Endothelial cell of umbilical vein (primary cell): ENCODE measurements around the gene DMTF1. TPM values are rescaled to one million over a fixed set of nuclear protein-coding genes. Genes with fewer than 3 reads are reported as not detected.
A peak's percentile ranks its signal among the peaks of the same experiment; 100 is the strongest.

ENCODE experiments used
- Bru-seq: library from RNA; stranded (reverse); fragments of 400-500 nt; gene quantifications from one replicate; lab custom pipeline; 2021; lab: Mats Ljungman, UMichigan
- BruChase-seq, 2 experiments: library from RNA; stranded (reverse); fragments of 400-500 nt; gene quantifications; one replicate each; lab custom pipeline; 2021; lab: Mats Ljungman, UMichigan
- BruUV-seq: library from RNA; stranded (reverse); fragments of 400-500 nt; replicated peaks from 2 replicates; lab custom pipeline; 2021; lab: Mats Ljungman, UMichigan
- CTCF ChIA-PET: fragments of 300-600, 350-600 bp; sonication (Branson Sonifier 250); formaldehyde crosslinking; loops from one replicate; lab custom pipeline; 2021; ENCODE audit warnings: antibody characterized with exemption, inconsistent platforms; lab: Charles Lee
- POLR2A ChIA-PET: fragments of 300-600, 350-600 bp; sonication (Branson Sonifier 250); formaldehyde crosslinking; loops from one replicate; lab custom pipeline; 2021; ENCODE audit warnings: antibody characterized with exemption, inconsistent platforms; lab: Charles Lee
- DNase-seq: peaks from one replicate; pipeline ENCODE4 v3.0.0-alpha.2; 2011; ENCODE audit warnings: low read depth, low spot score
- FAIRE-seq: peaks from 2 replicates; lab custom pipeline; 2011; peaks lifted over from hg19 to GRCh38; lab: Jason Lieb, UNC
- H2AFZ ChIP-seq: 2 replicates; pipeline ENCODE4 v1.6.0; 2012; ENCODE audit warnings: low read depth, low read length, control low read depth, inconsistent platforms
- H3K27ac ChIP-seq: 2 replicates; pipeline ENCODE4 v1.5.1; 2011; ENCODE audit warnings: low read depth, mild to moderate bottlenecking, control low read depth, low read length, moderate library complexity; ENCODE audit not compliant: insufficient read depth
- H3K27me3 ChIP-seq, 2 experiments: 2 replicates each; pipeline versions ENCODE4 v1.6.0 to v1.6.1; 2011; ENCODE audit warnings: low read length in 2 of 2, mixed read lengths in 1 of 2; ENCODE audit not compliant: control insufficient read depth in 2 of 2, insufficient read depth in 2 of 2
- H3K36me3 ChIP-seq, 2 experiments: 2 replicates in 1 of 2; 3 replicates in 1 of 2; pipeline ENCODE4 v1.5.1; 2011; ENCODE audit warnings: low read length in 2 of 2, mild to moderate bottlenecking in 1 of 2, moderate library complexity in 1 of 2; ENCODE audit not compliant: control insufficient read depth in 2 of 2, insufficient read depth in 2 of 2; ENCODE audit errors: extremely low read depth in 1 of 2
- H3K4me1 ChIP-seq: 3 replicates; pipeline ENCODE4 v1.5.1; 2011; ENCODE audit warnings: mild to moderate bottlenecking, low read length; ENCODE audit not compliant: control insufficient read depth, insufficient read depth; ENCODE audit errors: extremely low read depth
- H3K4me2 ChIP-seq: 2 replicates; pipeline ENCODE4 v1.6.1; 2011; ENCODE audit warnings: low read length, control low read depth, mixed read lengths; ENCODE audit not compliant: insufficient read depth
- H3K4me3 ChIP-seq, 3 experiments: fragments of 200-600 bp in 1 of 3; sonication (generic), shearing (Covaris generic) in 1 of 3; replicated peaks in 1 of 3; 2 replicates each; pipeline ENCODE4 v1.5.1; 2011 to 2016; ENCODE audit warnings: control low read depth in 3 of 3, low read length in 3 of 3, mild to moderate bottlenecking in 2 of 3, inconsistent platforms in 1 of 3, low read depth in 1 of 3, moderate library complexity in 1 of 3; ENCODE audit not compliant: insufficient read depth in 1 of 3
- H3K79me2 ChIP-seq: 2 replicates; pipeline ENCODE4 v1.6.0; 2012; ENCODE audit warnings: low read length, inconsistent platforms; ENCODE audit not compliant: control insufficient read depth, insufficient read depth
- H3K9ac ChIP-seq: replicated peaks from 2 replicates; pipeline ENCODE3; 2011; ENCODE audit warnings: low read length, control low read depth; ENCODE audit not compliant: insufficient read depth; ENCODE audit errors: extremely low read depth
- H3K9me1 ChIP-seq: replicated peaks from 3 replicates; pipeline ENCODE4 v1.6.0; 2011; ENCODE audit warnings: mild to moderate bottlenecking, low read length; ENCODE audit not compliant: control insufficient read depth, insufficient read depth; ENCODE audit errors: extremely low read depth
- H3K9me3 ChIP-seq: replicated peaks from 2 replicates; pipeline ENCODE4 v1.5.1; 2012; ENCODE audit warnings: low read length, inconsistent platforms; ENCODE audit not compliant: control insufficient read depth, insufficient read depth
- H4K20me1 ChIP-seq: replicated peaks from 2 replicates; pipeline ENCODE3; 2011; ENCODE audit warnings: mild to moderate bottlenecking, low read length; ENCODE audit not compliant: control insufficient read depth, insufficient read depth; ENCODE audit errors: extremely low read depth
- FOS ChIP-seq: IDR thresholded peaks from 2 replicates; pipeline ENCODE4 v1.6.1; 2011; ENCODE audit warnings: mild to moderate bottlenecking, low read length, moderate library complexity, borderline replicate concordance; ENCODE audit not compliant: insufficient read depth
- MYC ChIP-seq: IDR thresholded peaks from one replicate; pipeline ENCODE4 v1.6.1; 2011; ENCODE audit warnings: mild to moderate bottlenecking, low read depth, low read length
- POLR2A ChIP-seq: IDR thresholded peaks from 2 replicates; pipeline ENCODE4 v1.6.1; 2012; ENCODE audit warnings: low read depth, mild to moderate bottlenecking, control low read depth, low read length
- POLR2AphosphoS5 ChIP-seq: IDR thresholded peaks from 2 replicates; pipeline ENCODE4 v1.6.1; 2012; ENCODE audit warnings: low read depth, mild to moderate bottlenecking, control low read depth, low read length, moderate library complexity; ENCODE audit not compliant: insufficient read depth
- dilution Hi-C: fragments of 300-500 bp; cut with MboI; formaldehyde crosslinking; loops from one replicate; pipeline ENCODE4 v1.15.0; 2019; ENCODE audit warnings: low sequenced_read_pairs; ENCODE audit not compliant: extremely low pct_ligation_motif_present
- intact Hi-C: fragments of 100-400 bp; cut with micrococcal nuclease; formaldehyde crosslinking; loops from one replicate; pipeline ENCODE4 v1.10.0; 2022
- long read RNA-seq: library from polyadenylated mRNA; stranded (forward); transcript quantifications from one replicate; pipeline ENCODE4 v2.0.0, GENCODE V29; 2021
- polyA minus RNA-seq, 3 experiments: library from RNA; depleted of rRNA, polyadenylated mRNA; stranded (reverse); fragments of >200 nt; gene quantifications; 1 replicate in 1 of 3; 2 replicates in 2 of 3; pipeline ENCODE4 v1.2.3, GENCODE V29; 2011
- polyA plus RNA-seq, 4 experiments: library from polyadenylated mRNA; depleted of rRNA in 3 of 4; stranded (reverse) in 3 of 4; unstranded in 1 of 4; fragments of >200 nt; gene quantifications; 2 replicates each; pipeline versions ENCODE4 v1.2.1 to v1.2.3, GENCODE V29; 2011 to 2012; ENCODE audit warnings: missing spikeins in 1 of 4
- total RNA-seq: library from RNA; stranded (reverse); gene quantifications from 2 replicates; pipeline ENCODE4 v1.2.3, GENCODE V29; 2021

DMTF1 gene, protein sequence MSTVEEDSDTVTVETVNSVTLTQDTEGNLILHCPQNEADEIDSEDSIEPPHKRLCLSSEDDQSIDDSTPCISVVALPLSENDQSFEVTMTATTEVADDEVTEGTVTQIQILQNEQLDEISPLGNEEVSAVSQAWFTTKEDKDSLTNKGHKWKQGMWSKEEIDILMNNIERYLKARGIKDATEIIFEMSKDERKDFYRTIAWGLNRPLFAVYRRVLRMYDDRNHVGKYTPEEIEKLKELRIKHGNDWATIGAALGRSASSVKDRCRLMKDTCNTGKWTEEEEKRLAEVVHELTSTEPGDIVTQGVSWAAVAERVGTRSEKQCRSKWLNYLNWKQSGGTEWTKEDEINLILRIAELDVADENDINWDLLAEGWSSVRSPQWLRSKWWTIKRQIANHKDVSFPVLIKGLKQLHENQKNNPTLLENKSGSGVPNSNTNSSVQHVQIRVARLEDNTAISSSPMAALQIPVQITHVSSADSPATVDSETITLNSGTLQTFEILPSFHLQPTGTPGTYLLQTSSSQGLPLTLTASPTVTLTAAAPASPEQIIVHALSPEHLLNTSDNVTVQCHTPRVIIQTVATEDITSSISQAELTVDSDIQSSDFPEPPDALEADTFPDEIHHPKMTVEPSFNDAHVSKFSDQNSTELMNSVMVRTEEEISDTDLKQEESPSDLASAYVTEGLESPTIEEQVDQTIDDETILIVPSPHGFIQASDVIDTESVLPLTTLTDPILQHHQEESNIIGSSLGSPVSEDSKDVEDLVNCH
- total RNA-seq (86.9 and 100.0 TPM in 2 replicates), polyA plus RNA-seq (78.5 and 92.9 TPM in 2 replicates), polyA minus RNA-seq (154 and 163 TPM in 2 replicates), Bru-seq, nascent RNA (percentile 97 among the genes with signal in this experiment), BruChase-seq, experiment 1, labeled RNA remaining after a 6-hour chase (percentile 84 among the genes with signal in this experiment), BruChase-seq, experiment 2, labeled RNA remaining after a 2-hour chase (percentile 96 among the genes with signal in this experiment)
- polyA plus RNA-seq (2011; cell fraction: cytosol; rRNA removed): 25.9 and 31.2 TPM in 2 replicates
- 734 and 788 TPM in 2 replicates for polyA plus RNA-seq (2011; cell fraction: nucleus; rRNA removed)
- polyA plus RNA-seq (2012): 42.6 and 52.5 TPM in 2 replicates
- 20.6 TPM for polyA minus RNA-seq (2011; cell fraction: cytosol; rRNA and poly(A)+ RNA removed)
- polyA minus RNA-seq (2011; cell fraction: nucleus; rRNA and poly(A)+ RNA removed): 365 and 482 TPM in 2 replicates
- long read RNA-seq, transcript DMTF1-201 (18 exons, 3,801 nt): major isoform, 7 of 29 reads
- long read RNA-seq, partial matches to known transcripts: 8 of 29 reads
- long read RNA-seq, other reads (novel, unspliced or antisense): 12 of 29 reads

DNA sequence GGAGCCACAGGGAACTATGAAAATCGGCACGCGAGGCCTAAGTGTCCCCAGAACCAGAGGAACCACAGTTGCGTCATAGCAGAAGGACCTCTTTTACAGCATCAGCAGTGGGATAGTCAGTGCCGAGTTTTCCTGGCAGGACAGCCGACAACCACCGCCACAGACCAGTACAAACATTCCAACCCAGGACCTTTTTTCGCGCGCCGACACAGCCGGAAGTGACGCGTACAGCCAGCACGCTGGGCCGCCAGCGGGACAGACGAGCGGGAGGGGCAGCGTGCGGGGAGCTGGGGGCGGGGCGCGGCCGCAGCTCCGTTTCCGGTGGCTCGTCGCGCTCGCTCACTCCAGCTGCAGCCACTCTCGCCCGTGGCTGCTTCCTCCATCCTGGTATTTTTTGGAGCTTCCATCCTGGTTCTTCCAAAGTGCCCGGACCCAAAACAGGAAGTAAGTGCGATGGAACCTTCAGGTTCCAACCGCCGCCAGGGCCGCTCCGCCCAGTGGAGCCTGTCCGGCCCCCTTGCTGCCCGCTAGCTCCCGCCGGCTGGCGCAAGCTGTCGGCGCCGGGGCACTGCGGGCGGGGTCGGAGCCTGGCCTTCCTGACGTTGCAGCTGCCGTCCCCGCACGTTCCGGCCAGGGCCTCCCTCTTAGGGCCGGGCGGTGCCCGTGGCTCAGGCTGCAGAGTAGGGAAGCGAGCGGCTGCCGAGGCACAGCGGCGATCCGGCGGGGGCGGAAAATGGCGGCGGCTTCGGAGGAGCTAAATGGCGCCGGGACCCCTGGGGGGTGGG lies at the start of gene DMTF1:
Gene DMTF1, plus strand, starts transcription at position 342 of the 785 bp plus-strand sequence. CDS start 12,489 bp downstream, outside the sequence.
- intact Hi-C loops: loop anchor here (1.0 to 10.0 kb wide), 6 partner anchors 67 to 724 kb away; partner anchors contain the start of genes CROT, DBF4, ELAPOR2 and SLC25A40
- Histone ChIP-seq H3K9me1 (no peaks in the 10 kb centered on the region), H3K4me1 (peaks cover 40% of the 10 kb centered on the region), H3K4me2 (peak within 1 kb of the TSS; percentile 92), H3K27ac (peak within 1 kb of the TSS; percentile 84), H3K4me3 (peak within 1 kb of the TSS; percentile 96 to 100 (median 100)), H3K9ac (peak within 1 kb of the TSS; percentile 100), H3K9me3 (no peaks in the 10 kb centered on the region), H3K27me3 (no peaks in the 10 kb centered on the region), H4K20me1 (peaks cover 5% of the 10 kb centered on the region), H3K79me2 (peaks cover 46% of the 10 kb centered on the region), H3K36me3 (peaks cover 0 to 2% of the 10 kb centered on the region in 2 experiments), H2AFZ (peak within 1 kb of the TSS; percentile 91)
- ChIA-PET POLR2A (interaction anchor here (0.7 to 2.4 kb wide), 6 partner anchors 20 to 220 kb away, joined by 3 to 15 read pairs (median 4); partner anchors contain the start of genes ELAPOR2 and TMEM243), CTCF (interaction anchor here (1.0 to 12.0 kb wide), 8 partner anchors 10 to 264 kb away, joined by 3 to 343 read pairs (median 6); partner anchors contain the start of genes ELAPOR2 and TMEM243)
- no TSS peak for BruUV-seq
- peak; percentile 90 for TF ChIP-seq POLR2AphosphoS5
- peak; percentile 87 for TF ChIP-seq POLR2A
- peak; percentile 35 for TF ChIP-seq MYC
- TF ChIP-seq FOS: no peak
- dilution Hi-C loops: no loop called here
- FAIRE-seq (peak; percentile 96), DNase-seq (peak; percentile 96)
